Hematopoietic multipotent progenitor cell treated with erythropoietin and hydrocortisone succinate and interleukin-3 and kit ligand, for 6 days (in vitro differentiated cells): ENCODE measurements around the gene SAMD4A.

Experiments used
- DNase-seq: peaks from one replicate; pipeline ENCODE4 v3.0.0-alpha.2; 2015

Gene SAMD4A

DNA sequence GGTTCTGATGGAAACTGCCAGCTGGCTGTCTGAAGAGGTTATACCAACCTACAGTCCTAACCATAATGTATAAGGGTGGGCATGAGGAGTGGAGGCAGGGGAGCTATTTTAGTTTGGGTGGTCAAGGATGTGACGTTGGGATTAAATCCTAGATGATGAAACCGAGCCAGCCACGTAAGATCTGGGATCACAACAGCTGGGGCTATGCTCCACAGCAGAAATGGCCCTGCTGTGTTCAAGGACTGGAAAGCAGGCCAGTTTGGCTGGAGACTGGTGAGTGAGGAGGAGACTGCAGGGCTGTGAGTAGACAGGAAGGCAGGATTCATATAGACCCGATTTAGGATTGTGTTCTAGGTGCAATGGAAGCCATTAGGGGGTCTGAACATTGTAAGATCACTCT is 66.1 kb downstream of the SAMD4A start:
- no peak for DNase-seq

DNA sequence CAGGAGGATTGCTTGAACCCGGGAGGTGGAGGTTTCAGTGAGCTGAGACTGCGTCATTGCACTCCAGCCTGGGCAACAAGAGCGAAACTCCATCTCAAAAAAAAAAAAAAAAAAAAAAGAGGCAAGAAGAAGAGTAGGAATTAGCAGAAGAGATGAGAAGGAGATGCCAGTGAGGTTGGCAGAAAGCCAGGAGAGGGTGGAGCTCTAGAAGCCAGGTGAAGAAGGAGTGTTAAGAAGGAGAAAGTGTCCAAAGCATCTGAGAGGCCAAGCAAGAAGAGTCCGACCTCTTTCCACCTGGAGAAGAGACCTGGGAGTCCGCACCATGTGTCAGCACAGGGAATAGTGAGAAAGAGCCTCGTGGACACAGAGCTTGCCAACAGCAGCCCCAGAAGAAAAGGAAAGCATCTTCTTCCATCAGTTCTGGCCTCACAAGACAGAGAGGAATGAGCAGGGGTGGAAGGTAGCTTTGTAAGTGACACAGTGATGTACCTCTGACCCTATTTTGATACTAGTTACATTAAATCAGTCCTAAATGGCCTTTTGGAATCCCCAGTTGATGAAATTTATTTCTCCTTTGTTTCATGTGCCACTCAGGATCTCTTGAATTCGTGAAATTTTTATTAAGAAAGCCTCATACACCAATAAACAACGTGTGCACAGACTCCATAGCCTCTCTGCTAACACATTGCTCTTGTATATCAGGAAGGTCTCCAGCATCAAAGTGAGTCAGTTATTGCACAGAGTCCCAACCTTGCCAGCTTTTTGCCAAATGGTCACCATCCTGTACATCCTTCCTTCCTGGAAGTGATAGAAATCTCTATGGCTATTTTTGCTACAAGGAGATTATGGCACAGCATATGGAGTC is 70.6 kb downstream of the SAMD4A start:
- no peak for DNase-seq

DNA sequence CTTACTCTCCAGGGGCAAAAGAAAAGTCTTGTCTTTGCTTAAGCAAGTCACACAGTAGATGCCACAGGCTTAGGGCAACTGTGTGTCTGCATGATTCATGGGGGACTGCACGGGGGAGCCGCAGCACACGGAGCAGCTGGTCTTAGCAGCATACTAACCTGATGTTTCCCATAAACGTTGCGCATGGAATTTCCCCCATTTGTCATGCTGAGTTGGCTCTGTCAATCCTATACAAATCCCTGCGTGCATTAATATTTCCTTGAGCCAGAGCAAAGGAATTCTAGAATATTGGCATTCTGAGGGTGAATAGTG is 71.2 kb downstream of the SAMD4A start:
- DNase-seq, result no peak

DNA sequence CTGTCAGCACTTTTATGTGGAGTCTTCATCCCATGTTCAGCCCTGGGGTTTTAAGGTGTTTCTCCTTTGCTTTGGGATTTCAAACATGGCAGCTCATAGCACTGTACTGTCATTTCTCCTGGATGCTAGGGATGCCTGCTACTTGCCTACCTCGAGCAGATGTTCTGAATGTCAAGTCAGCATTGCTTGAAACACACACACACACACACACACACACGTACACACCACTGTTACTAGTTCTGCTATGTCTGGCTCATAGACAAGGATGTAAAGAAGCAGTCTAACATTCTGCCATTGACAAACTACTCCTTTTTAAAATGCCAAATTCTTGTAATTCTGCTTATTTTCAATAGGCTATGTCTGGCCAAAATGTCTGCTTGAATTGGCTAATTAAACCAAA is 72.7 kb downstream of the SAMD4A start:
- no peak for DNase-seq

DNA sequence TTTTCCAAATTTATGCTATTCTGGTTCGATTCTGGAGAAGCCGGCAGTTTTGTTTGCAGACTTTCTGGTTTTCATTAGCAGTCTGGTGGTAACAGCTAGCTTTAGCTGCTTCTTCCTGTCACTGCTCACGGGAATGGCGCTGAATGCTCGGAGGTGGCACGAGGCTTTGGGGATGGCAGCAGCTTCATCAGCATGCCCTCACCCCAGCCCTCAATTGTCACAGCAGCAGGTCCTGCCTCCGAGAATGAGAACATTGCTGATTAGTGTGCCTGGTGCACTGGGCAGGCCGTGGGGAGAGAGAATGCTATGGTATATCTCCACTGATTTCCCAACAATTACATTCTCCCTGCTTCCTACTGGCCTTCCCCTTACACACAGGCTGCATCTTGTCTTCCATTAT is 73.6 kb downstream of the SAMD4A start:
- DNase-seq, result no peak

DNA sequence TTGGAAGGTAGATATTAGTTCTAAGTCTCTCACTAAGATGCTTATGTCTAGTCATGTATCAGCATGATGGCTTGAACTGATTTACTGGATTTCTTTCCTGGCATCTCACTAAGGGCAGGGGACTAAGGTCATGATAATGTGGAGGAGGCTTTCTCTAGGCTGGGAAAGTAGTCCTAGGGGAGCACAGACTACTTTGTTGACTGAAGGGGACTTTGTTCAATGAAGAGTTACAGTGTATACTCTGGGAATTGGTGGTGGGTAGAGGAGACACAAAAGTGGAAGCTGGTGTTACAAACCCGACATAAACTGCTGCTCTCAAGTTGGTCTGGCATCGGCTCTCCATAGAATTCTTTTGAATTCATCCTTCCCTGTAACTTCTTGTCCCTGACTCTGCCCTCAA is 75.2 kb downstream of the SAMD4A start:
- DNase-seq, result no peak

DNA sequence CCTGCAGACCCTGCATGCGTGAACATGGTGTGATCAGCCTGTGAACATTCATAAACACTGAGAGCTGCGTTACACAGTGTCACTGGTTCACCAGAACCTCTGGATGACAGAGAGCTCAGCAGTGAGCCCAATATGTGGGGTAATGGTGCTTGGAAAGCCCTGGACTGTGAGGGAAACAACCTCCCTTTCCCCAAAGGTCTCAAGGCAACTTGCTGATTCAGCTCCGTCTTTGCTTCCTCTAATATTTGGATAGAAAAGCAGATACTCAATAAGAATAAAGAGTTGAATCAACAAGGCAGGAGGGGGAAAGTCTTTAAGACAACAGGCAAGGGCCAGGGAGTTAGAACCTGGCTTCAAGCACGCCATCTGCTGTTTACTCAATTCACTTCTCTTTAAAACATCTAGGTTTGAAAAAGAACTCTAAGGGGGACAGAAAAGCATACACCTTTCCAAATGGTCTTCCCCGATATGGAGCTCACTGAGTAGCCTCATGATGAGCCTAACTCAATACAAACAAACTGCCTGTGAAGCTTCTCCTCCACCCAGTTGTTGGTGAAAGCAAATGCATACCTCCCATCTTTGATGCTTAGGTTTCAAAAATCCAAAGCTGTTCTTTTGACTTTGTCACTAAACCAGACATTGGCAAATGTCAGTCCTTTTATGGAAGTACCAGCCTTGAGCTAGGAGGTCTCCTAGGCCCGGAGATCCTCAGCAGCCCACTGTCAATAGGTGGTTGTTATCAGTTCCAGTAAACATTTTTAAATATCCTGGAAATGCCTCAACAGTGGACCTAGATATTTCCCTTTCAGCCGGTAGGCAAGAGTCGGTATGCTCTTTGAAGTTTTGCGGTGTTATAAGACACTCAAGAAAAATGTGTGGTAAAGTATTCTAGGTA is 76.1 kb downstream of the SAMD4A start:
- peak; percentile 32 for DNase-seq

DNA sequence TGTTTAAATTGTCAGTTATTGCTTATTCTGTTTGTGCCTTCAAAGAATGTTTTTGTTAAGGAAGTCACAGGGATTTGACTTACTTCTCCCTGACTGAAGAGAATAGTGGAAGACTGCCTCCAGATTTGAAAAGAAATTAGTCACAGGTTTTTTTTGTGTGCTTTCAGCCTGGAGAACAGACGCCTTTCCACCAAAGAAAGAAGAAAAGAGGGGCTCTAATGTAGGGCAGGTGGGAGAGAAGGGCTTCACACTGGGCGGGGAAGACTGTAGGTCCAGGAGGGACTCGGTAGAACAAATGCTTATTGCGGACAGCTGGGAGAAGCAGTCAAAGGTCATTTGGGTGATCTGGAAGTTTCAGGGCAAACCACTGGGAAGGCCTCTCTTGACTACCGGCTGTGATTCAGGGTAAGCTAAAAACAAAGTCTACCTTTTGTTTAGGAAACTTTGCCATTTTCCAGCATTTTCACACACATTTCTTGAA is 76.8 kb downstream of the SAMD4A start:
- DNase-seq, result no peak

DNA sequence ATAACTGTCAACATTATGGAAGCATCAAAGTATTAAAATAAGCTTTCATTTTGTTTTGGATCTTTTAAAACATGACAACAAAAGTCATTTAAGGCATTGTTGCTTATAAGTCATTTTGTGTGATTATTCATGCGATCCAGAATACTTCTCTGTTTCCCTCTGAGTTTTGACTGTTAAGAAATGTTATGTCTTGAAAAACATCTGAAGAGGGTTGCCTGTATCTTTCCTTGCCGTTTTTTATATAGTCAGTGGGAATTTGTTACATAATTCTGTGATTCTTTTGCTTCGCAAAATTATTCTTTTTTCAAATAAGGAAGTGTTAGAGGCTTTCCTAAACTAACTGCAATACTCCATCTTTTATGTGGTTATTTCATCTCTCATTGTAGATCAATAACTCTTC is 78.7 kb downstream of the SAMD4A start:
- DNase-seq, result no peak

DNA sequence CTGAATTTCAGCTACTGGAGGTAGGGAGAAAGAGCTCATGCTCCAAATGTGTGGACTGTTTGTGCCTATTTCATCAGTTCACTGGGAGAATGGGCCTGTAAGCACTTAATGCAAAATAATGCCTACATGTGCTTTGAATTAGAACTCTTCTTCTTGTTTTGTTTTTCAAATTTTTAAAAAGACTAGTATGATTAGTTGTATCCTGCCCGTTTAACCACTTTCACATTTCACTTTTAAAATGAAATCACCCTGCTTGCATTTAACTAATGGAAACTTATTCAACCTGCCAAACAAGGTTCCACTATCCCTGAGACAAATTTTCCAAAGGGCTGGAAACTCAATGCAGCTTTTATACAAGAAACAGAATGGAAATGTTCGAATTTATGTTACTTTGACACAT is 79.7 kb downstream of the SAMD4A start:
- DNase-seq, result no peak

DNA sequence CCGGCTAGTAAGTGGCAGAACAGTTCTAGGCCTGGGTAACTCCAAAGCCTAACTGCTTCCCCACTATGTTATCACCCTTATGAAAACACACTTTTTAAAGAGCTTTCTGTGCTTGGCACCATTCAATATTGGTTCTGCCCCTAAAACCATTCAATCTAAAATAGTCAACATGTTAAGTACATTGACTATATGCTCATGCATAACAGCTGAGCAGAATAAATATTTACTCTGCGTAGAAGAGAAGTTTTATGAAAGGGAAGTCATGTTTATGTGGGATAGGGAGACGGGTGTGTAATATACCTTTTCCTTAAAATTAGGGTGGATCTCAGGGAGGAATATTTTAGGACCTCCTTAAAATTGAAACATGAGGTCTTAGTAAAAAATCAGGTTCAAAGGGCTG is 80.5 kb downstream of the SAMD4A start:
- DNase-seq, result no peak

DNA sequence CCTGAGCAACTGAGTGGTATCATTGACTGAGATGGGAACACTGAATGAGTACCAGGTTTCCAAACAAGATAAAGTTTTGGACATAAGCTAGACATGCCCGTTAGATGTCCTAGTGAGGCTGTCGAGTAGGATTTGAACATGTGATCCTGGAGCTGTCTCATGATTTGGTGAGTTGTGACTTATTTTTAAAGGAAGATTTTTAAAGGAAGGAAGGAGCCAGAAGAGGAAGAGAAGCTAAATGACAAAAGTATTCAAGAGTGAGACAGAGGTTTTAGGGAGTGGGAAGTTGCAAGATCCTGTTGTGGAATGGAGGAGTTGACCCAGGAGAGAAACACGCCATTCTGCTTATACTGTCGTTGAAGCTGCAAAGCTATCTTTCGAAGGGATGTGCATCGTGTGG is 82.1 kb downstream of the SAMD4A start:
- no peak for DNase-seq

DNA sequence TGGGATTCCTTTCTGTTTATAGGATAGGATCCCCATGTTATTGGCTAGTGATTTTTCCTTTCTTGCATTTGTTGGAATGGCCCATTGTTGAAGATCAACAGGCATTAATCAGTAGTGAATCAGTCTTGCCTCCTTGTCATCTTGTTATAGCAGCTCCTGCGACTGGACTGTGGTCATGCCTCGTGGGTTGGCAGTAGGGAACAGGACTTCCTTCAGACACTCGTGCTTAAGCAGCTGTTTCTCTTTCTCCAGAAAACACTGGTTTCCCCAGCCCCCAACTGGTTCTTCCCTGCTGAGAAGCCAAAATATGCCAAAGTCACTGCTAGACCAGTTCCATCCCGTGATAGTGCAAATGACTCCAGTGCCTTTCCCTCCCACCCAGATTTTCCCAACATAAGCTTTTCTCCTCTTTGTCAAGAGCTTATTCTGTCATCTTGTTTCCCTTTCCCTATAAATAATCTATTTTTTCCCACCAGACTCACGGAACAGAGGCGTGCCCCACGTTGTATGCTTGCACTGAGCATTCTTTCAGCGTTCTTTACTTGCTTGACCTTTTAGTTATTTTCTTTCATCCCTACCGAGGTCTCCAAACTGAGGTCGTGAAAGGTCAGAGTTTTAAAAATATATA is 83.5 kb downstream of the SAMD4A start:
- DNase-seq, result peak; percentile 9

DNA sequence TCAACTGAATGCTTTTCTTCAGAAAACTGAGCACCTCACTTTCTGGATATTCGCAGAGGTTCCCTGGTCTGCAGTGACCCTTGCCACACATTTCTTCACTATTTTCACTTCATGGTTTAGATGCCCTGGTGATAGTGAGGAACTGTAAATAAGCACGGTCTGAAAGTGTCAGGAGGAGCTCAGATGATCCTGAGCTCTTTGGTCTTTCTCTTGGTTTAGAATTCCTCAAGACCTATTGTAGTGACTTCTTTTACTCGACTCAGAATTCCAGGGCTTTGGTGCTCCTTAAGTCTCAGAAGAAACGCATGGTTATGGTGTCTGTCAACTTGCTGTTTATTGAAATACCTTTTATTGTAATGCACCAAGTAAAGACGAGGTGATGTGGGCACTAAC is 84.0 kb downstream of the SAMD4A start:
- no peak for DNase-seq

DNA sequence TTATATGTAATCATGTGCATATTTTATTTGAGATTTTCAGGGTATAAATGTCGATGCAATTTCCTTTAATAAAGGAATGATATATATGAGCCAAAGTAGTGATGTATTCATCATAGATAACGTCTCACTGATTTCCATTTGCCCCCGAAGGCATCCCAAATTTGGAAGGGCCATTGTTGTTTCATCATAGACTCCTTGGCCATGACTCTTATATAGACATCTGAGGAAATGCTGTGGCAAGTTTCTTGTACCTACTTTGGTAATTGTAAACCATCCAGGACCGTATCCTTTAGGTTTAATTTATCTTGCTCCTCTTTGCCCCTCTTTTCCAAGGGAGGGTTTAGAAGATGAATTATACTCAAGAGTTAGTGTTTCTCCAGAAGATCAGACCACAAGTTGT is 84.7 kb downstream of the SAMD4A start:
- no peak for DNase-seq

DNA sequence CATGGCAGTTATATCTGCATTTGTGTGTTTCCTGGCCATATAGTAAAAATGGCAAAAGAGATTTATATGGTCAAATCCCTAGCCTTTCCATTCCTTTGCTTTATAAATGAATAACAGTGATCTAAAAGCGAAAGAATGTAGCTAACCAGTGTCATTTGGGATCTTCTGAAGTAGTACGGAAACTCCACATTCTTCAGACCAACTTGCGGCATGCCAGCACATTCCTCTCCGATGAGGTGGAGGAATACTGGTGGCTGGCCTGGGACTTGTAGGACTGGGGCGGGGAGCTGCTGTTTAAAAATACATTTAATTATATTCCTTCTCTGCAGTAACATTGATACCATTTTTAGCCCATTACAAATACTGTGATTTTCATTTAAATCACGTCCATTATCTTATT is 85.3 kb downstream of the SAMD4A start:
- DNase-seq, result no peak

DNA sequence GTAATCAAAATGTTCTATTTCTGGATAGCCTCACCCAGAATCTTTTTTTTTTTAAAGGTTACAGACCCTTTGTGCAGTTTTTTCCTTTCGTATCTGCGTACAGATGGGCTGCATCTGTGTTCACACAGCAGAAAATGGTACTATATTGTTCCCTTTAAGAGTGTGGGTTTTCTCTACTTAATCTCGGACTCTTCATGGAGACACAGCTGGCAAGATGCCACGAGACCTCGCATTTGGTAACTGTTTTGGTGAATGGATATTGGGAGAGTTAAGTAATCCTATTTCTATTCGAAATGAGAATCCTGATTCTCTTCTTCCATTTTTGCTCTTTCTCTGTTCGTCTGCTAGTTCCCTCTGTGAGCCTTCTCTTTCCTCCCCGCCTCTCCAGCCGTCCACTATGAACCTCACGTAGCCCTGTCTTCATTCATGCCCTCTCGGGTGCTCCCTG is 85.7 kb downstream of the SAMD4A start:
- DNase-seq, result no peak

DNA sequence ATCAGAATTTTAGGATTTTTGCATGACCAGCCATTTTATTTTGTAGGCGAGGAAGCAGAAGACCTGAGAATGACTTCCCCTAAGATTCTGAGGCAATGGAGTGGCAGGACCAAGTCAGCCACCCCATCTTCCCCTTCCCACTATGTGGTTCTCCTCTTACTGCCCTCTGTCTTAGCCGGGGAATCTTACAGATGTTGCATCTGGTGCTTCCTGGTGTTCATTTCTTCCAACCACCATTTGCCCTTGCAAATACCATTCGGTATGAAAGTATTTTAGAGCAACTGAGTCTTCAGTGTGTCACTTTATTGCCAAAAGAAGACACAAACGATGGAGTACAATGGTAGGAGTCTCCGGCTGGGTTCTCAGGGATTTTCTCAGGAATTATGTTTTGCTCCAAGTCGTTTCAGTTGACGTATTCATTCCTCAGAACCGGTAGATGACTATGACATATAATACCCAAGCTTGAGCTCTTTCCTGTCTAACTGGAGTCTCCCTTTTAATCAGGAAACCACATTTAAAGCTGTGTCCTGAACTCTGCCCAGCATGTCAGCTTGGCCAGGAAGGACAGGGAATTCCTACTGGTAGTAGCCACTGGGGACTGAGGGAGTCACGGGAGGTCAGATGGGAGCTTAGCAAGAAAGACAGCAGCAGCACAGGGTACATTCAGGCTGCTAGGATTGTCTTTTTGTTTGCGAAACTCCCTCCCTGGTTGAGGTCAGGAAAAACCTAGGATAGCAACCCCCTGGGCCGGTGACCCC is 87.0 kb downstream of the SAMD4A start:
- DNase-seq, result no peak

DNA sequence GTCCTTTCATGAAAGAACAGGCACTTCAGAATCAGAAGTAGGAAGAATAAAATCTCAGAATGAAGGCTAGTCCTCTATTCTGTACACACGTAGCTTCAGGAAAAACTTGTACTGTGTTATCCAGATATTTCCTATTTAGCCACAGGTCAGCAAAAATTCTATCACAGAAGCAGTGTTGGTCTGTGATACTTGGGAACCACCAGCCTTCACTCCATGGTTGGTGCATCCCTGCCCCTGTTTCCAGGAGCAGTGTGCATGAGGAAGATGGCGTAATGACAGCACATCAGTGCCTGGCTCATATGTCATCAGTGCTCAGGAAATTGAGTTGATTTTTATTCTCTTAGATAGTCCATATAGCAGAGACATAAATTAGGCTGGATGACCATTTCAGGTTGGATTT is 87.7 kb downstream of the SAMD4A start:
- no peak for DNase-seq

DNA sequence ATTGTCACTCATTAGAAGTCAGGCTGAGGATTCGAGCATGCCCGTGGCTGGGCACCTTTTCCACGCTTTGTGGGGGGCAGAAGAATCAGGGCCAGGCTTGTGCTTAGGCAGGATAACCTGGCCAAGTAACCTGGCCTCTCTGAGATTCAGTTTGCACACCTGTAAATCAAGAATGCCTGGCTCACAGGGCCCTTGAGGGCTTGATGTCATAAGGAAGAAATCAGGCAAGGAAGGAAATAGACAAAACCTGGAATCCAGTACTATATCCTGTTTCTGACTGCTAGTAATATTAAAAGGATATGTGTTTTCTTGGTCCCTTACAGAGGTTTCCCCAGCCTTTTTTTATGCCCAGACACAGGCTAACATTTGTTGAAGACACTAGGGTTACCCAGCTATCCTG is 91.9 kb downstream of the SAMD4A start:
- DNase-seq, result no peak

DNA sequence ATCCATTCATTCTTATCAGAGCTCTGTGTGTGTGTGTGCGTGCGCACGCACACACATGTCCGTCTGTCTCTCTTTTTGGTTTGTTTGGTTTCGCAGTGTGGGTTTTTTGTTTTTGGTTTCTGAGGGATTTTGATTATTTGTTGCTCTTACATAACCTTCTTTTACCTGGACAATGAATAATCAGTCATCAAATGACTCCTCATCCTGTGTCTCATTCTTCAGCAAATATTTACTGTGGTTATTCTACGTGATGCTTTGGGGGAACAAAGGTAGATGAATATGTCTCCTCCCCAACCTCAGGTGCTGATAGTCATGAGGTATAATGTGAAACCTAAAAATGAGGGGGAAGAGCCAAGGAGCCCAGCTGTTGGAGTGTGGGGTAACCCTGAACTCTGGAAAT is 92.4 kb downstream of the SAMD4A start:
- DNase-seq, result no peak

DNA sequence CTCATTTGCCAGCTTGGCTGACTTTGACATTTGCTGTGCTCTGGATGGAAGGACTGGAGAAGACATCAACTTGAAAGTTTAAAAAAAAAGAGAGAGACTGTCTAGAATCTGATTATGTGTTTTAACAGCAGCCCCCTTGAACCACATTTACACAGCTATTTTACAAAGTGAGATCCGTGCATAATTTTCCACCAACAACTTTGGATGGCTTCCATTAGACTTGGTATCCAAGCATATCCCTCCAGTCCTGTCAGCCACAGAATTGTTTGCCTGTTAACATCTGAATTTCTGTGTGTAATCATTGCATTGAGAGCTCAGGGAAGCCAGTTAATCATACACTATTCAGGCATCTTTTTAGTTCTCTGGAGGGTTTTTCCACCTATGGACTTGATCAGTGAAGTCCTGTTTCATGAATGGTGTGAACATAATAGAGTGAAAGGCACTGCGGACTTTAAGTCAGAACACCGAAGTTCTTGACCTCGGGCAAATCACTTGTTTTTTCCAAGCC is 93.7 kb downstream of the SAMD4A start:
- no peak for DNase-seq
